ENCODE data around the gene TPRN.

DNA sequence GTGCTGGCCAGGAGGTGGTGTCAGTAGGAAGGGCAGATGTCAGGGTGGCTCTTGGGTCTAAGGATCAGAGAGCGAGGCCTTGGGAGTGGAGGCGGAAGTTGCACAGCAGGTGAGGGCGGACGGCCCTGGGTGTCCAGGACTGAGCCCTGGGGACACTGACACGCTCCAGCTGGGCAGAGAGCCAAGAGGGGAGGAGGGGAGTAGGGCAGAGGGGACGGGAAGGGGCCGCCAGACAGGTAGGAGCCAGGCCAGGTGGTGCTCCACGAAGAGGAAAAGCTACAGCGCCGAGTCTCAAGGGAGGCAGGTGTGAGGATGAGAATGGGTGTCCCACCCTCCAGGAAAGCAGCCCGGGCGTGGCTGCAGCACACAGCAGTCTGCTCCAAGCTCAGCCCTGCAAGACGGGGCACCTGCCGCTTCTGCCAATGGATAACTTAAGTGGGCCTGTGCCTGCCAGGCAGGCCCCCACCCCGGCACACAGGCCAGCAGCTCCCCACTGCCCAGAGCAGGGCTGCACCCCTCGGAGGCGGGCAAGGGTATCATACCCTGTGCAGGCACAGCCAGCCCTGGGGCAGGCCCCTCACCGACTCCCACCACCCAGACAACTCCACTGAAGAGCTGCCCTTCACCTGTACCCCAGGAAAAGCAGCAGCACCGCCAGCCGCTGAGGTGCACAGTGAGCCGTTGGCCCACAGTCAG, 4.9 kb downstream of the TPRN start:
- TF ChIP-seq CTCF (conservative IDR thresholded peaks at IDR 0.05 in 1 of 2, IDR thresholded peaks at IDR 0.05 in 1 of 2; ENCODE audit: extremely low read depth in 1 of 2, insufficient read depth in 1 of 2, low read depth in 1 of 2, low read length in 2 of 2): no peak
- no peak for TF ChIP-seq EZH2 (IDR thresholded peaks at IDR 0.05; ENCODE audit: borderline replicate concordance, low read length)

All from mammary epithelial cell (primary cell).